GM23338 (cell line): ENCODE results near the gene SACS. TPM values are rescaled to one million over a fixed set of nuclear protein-coding genes. Genes with fewer than 3 reads are reported as not detected.

Experiments used
- ATAC-seq: fragments of 200-7000 bp; cut with Tn5 transposase; 3 replicates; pipeline ENCODE4 v1.9.1; 2020
- DNase-seq: peaks from one replicate; pipeline ENCODE4 v3.0.0-alpha.2; 2015; ENCODE audit warnings: low spot score
- H2AFZ ChIP-seq: fragments of 200-600 bp; sonication (generic); 2 replicates; pipeline ENCODE4 v1.8.0; 2016; ENCODE audit warnings: antibody characterized with exemption, mild to moderate bottlenecking, moderate library complexity
- H3F3A ChIP-seq: fragments of 200-600 bp; sonication (generic); replicated peaks from 2 replicates; pipeline ENCODE4 v1.8.0; 2017; ENCODE audit warnings: antibody characterized with exemption, mixed run types, low read depth
- H3K27ac ChIP-seq: fragments of 200-600 bp; sonication (generic); 2 replicates; pipeline ENCODE4 v1.6.1; 2016; ENCODE audit warnings: low read depth
- H3K27me3 ChIP-seq: fragments of 200-600 bp; sonication (generic); 2 replicates; pipeline ENCODE4 v1.8.0; 2016; ENCODE audit warnings: mild to moderate bottlenecking, mixed run types, moderate library complexity; ENCODE audit not compliant: insufficient read depth
- H3K36me3 ChIP-seq: fragments of 200-600 bp; sonication (generic); 2 replicates; pipeline ENCODE4 v1.8.0; 2016; ENCODE audit warnings: mild to moderate bottlenecking; ENCODE audit not compliant: insufficient read depth
- H3K4me1 ChIP-seq: fragments of 200-600 bp; sonication (generic); 2 replicates; pipeline ENCODE4 v1.8.0; 2016; ENCODE audit warnings: mild to moderate bottlenecking, moderate library complexity; ENCODE audit not compliant: insufficient read depth
- H3K4me2 ChIP-seq: fragments of 200-600 bp; sonication (generic); 2 replicates; pipeline ENCODE4 v1.7.1; 2017; ENCODE audit warnings: mixed run types
- H3K4me3 ChIP-seq: fragments of 200-600 bp; sonication (generic); 2 replicates; pipeline ENCODE4 v1.6.1; 2016; ENCODE audit warnings: mixed run types
- H3K79me2 ChIP-seq: fragments of 200-600 bp; sonication (generic); replicated peaks from 2 replicates; pipeline ENCODE4 v1.8.0; 2017; ENCODE audit warnings: mild to moderate bottlenecking; ENCODE audit not compliant: insufficient read depth
- H3K9me2 ChIP-seq: fragments of 200-600 bp; sonication (generic); 2 replicates; pipeline ENCODE4 v1.8.0; 2017; ENCODE audit not compliant: insufficient read depth
- H4K20me1 ChIP-seq: fragments of 200-600 bp; sonication (generic); replicated peaks from 2 replicates; pipeline ENCODE4 v1.8.0; 2017; ENCODE audit warnings: mild to moderate bottlenecking; ENCODE audit not compliant: insufficient read depth
- H3K27ac Mint-ChIP-seq: 2 replicates; pipeline ENCODE4 v1.8.0; 2020; ENCODE audit warnings: inconsistent platforms, mild to moderate bottlenecking, moderate library complexity, mixed read lengths
- H3K27me3 Mint-ChIP-seq: 3 replicates; pipeline ENCODE4 v1.8.0; 2022; ENCODE audit warnings: low read depth, mild to moderate bottlenecking, moderate library complexity, mixed read lengths, inconsistent platforms; ENCODE audit not compliant: insufficient read depth, poor library complexity
- H3K36me3 Mint-ChIP-seq: 3 replicates; pipeline ENCODE4 v1.8.0; 2021; ENCODE audit warnings: low read depth, mild to moderate bottlenecking, inconsistent platforms, moderate library complexity, mixed read lengths
- H3K4me1 Mint-ChIP-seq: 3 replicates; pipeline ENCODE4 v1.8.0; 2020; ENCODE audit warnings: mild to moderate bottlenecking, inconsistent platforms, mixed read lengths
- H3K4me3 Mint-ChIP-seq: 3 replicates; pipeline ENCODE4 v1.8.0; 2021; ENCODE audit warnings: moderate library complexity, mild to moderate bottlenecking, inconsistent platforms, mixed read lengths
- H3K9me3 Mint-ChIP-seq: 3 replicates; pipeline ENCODE4 v1.8.0; 2020; ENCODE audit warnings: moderate library complexity, mild to moderate bottlenecking, inconsistent platforms, mixed read lengths
- EZH2 ChIP-seq: fragments of 200-600 bp; sonication (generic); IDR thresholded peaks from one replicate; pipeline ENCODE4 v1.8.0; 2017; ENCODE audit warnings: antibody characterized with exemption, mild to moderate bottlenecking, low read depth; ENCODE audit not compliant: unreplicated experiment
- REST ChIP-seq: IDR thresholded peaks from one replicate; pipeline ENCODE4 v1.6.1; 2018; ENCODE audit warnings: antibody characterized with exemption; ENCODE audit not compliant: unreplicated experiment
- ZNF331 ChIP-seq: fragments of 250-450 bp; sonication (Bioruptor Pico); IDR thresholded peaks from 2 replicates; pipeline ENCODE4 v1.5.0; 2020; ENCODE audit warnings: low read depth, mild to moderate bottlenecking, moderate library complexity
- ZNF462 ChIP-seq: fragments of 250-450 bp; sonication (Bioruptor Pico); IDR thresholded peaks from 2 replicates; pipeline ENCODE4 v1.5.0; 2020; ENCODE audit warnings: mild to moderate bottlenecking, moderate library complexity
- polyA plus RNA-seq: library from polyadenylated mRNA; unstranded; fragments of >200 nt; fragmentation: Nextera tagmentation; extraction: Ambion mirVana; gene quantifications from 2 replicates; pipeline ENCODE4 v1.2.1, GENCODE V29; 2016
- total RNA-seq: library from RNA; depleted of rRNA; stranded (reverse); fragments of >200 nt; shearing (Covaris generic); gene quantifications from 2 replicates; pipeline ENCODE4 v1.2.3, GENCODE V29; 2014

The SACS gene
- total and polyA plus RNA-seq, 2 experiments from 2014 or later: 13.8 to 58.7 TPM

- TF ChIP-seq ZNF462 (no peak), EZH2 (no peak)
Measured at GRCh38 chr13:23352161-23352560, 81.3 kb downstream of the SACS start (continued).

- Mint-ChIP-seq H3K9me3 (no peaks in the 10 kb centered on the region), H3K27ac (no peak overlapping the region), H3K36me3 (peaks cover 61% of the 10 kb centered on the region), H3K4me1 (no peaks in the 10 kb centered on the region), H3K27me3 (peaks cover 2% of the 10 kb centered on the region), H3K4me3 (no peak overlapping the region)
- Histone ChIP-seq H3F3A (no peaks in the 10 kb centered on the region), H3K9me2 (no peaks in the 10 kb centered on the region), H3K36me3 (peaks cover 9% of the 10 kb centered on the region), H3K4me3 (no peak overlapping the region), H3K27ac (no peak overlapping the region), H4K20me1 (peaks cover 5% of the 10 kb centered on the region), H3K79me2 (peaks cover 33% of the 10 kb centered on the region), H3K4me2 (no peak overlapping the region), H3K27me3 (no peaks in the 10 kb centered on the region), H2AFZ (no peak overlapping the region), H3K4me1 (no peaks in the 10 kb centered on the region)
- DNase-seq: no peak
- no peak for ATAC-seq
- TF ChIP-seq REST (no peak), ZNF331 (CRISPR knock-in tag) (no peak), ZNF462 (no peak)
Measured at GRCh38 chr13:23350009-23350408, 83.5 kb downstream of the SACS start.
